DMS 273 (cell line): ENCODE measurements around the gene GTF2F2.

Source experiments
- DNase-seq: peaks from one replicate; lab custom pipeline; 2025; ENCODE audit not compliant: unreplicated experiment; lab: John Stamatoyannopoulos, UW

GTF2F2 gene

DNA sequence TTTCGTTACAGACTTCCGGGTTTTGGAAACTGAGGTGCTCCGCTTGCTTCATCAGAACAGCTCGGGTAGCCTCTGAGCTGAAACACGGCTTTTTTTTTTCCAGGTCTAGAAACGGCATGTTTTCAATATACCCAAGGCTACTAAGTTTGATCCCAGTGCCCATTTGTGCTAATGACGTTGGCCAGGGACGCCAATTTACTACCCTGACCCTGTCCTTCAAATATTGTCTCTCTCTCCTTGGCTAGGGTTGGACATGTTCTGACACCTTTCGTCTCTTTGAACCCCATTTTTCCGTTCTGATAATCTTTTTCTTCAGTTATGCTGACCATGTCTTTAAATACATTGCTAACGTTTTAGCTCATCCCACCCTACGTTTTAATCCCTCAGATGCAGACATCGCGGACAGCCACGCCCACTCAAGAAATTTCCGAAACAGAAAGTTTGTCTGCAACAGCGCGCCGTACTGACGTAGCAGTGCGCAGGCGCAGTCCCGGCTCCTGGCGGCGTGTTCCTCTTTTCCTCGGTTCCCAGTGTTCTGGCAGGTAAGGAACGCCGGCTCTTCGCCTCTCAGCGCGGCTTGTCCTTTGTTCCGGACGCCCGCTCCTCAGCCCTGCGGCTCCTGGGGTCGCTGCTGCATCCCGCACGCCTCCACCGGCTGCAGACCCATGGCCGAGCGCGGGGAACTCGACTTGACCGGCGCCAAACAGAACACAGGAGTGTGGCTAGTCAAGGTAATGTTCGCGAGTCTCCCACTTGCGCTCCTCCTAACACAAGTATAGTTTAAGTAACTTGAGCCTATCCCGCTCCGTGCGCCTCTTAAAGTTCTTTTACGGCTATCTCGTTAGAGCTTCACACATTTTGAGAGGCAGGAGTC, at the start of gene GTF2F2:
Gene GTF2F2, plus strand, starts transcription at position 520 of the 874 bp plus-strand sequence. Its CDS starts 146 bp downstream, at position 666.
- peak; percentile 87 for DNase-seq

DNA sequence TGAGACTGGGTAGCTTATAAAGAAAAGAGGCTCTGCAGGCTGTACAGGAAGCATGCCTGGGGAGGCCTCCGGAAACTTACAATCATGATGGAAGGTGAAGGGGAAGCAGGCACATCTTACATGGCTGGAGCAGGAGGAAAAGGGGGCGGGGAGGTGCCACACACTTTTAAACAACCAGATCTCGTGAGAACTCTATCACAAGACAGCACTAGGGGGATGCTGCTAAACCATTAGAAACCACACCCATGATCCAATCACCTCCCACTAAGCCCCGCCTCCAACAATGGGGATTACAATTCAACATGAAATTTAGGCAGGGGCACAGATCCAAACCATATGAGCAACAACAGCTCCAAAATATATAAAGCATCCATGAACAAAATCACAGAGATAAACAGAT, 46.5 kb upstream of the GTF2F2 start:
- no peak for DNase-seq

DNA sequence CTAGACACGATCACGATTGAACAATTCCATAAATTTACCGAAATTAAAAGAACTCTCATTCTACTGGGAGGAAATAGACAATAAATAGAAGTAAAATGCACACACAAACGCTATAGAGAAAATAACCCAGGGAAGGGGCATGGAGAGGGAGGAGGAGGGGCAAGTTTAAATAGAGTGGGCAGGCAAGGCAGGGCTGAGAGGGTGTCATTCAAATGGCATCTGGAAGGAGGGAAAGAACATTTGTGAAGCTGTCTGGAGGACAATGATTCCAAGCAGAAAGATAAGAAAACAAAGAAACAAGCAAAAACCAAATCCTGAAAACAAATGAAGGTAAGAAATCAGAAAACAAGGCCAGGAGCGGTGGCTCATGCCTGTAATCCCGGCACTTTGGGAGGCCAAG, 45.6 kb upstream of the GTF2F2 start:
- no peak for DNase-seq

- no peak for DNase-seq
These were observed 42.3 kb upstream of the GTF2F2 start for GRCh38 chr13:45078003-45078402.

GRCh38 chr13:45082964-45083363, 37.3 kb upstream of the GTF2F2 start:
- DNase-seq, result no peak

DNA sequence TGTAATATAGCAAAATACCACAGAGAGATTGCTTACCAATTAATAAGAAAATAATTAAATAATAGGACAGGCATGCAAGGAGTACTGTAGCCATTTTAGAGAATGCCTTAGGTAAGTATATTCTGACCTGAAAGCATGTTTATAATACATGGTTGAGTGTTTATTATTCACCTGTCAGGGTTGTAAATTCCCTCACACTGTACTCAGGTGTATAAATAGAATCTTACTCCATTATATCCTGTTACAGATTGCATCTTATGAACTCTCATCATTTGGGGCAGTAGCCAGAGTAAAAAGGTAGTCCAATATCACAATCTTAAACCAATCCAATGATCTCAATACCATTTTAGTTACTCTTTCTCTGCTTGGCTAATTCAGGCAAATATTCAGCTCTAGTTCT, 35.8 kb upstream of the GTF2F2 start:
- DNase-seq, result no peak

DNA sequence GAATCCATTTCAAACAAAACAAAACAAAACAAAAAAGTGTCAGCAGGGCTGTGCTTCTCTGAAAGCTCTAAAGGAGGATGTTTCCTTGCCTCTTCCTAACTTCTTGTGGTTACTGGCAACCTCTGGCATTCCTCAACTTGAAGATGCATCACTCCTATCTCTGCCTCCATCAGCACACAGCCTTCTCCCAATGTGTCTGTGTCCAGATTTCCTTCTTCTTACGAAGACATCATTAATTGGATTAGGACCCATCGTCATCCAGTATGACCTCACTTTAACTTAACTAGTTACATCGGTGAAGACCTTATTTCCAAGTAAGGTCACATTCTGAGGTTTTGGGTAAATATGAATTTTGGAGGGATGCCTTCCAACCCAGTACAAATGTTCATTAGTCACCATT, 33.8 kb upstream of the GTF2F2 start:
- no peak for DNase-seq

DNA sequence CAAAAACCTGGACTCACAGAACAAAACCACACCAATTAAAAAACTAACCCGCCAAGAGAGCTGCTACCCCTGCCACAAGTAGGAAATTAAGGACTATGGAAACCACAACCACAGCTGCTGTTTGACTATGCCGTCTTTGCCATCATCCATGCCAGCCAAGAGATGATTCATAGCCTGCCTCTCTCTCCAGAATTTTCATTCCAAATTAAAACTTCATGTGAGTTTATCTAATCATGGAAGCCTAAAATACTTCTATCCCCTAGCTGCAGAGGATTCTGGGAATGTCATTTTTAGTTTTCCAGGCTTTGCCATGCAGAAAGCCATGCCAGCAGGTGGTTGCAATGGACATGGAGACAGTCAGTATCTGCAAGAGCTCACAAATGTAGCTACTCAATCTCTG, 27.6 kb upstream of the GTF2F2 start:
- DNase-seq, result no peak

GRCh38 chr13:45100573-45101262, 19.6 kb upstream of the GTF2F2 start:
- no peak for DNase-seq

DNA sequence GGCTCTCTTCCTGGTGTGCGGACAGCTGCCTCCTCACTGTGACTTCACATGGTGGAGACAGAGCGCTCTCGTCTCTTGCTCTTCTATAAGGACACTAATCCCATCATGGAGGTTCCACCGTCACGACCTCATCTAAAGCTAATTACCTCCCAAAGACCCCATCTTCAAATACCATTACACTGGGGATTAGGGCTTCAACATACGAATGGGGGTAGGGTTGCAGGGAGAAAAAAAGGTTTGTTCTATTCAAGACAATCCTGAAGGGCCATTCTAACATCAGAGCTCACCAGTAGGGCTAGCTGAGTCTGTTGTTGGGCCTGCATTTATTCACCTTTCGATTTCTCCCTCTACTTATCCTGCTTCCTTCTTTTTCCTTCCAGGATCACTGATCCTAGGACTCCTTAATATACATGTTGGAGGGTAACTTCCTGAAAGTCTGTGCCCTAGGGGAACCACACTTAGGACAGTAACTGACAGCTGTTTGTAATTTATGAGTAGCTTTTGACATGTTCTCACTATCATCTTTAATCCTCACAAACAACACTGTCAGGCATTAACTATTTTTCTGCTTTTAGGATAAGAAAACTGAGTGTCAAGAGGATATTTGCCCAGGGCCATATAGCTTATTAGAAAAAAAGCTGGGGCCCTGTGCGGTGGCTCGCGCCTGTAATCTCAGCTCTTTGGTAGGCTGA, 18.8 kb upstream of the GTF2F2 start:
- no peak for DNase-seq

- DNase-seq, result no peak
These were observed 18.2 kb upstream of the GTF2F2 start for GRCh38 chr13:45102136-45102507.

GRCh38 chr13:45103449-45103848, 16.9 kb upstream of the GTF2F2 start:
- no peak for DNase-seq

DNA sequence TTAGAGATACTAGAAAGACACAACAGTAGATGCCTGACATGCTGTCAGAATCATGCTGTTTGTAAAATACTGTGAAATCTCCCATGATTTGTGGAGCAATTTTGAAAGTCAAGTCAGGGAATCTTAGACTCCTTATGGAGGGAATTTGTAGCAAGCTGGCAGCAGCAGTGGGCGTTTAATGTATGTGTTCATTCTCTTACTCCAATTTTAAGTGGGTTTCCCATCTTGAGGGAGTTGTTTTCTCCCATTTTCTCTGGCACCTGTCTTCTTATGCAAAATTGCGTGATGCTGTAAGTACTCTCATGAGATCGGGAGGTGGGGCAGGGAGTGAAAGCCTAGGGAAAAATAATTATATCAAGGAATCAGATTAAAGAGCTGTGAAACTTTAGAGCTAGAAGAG, 16.0 kb upstream of the GTF2F2 start:
- no peak for DNase-seq

GRCh38 chr13:45105895-45106294, 14.4 kb upstream of the GTF2F2 start:
- no peak for DNase-seq

DNA sequence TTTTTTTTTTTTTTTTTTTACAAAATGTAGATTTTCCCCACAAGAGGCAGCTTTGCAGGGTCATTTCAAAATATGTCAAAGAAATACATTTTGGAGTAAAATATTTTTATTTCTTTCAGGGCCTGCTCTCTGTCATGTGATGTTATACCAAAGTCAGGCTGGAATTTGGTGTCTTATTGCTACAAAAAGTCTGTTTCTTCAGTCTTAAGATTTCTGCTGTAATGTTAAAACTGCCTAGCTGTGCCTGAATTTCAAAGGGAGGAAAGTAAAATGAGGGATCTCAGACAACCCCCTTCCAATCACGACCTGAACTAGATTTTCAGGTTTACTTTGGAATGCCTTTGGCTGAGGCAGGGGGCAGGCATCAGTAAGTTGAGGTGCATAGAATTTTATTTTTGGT, 12.8 kb upstream of the GTF2F2 start:
- no peak for DNase-seq

DNA sequence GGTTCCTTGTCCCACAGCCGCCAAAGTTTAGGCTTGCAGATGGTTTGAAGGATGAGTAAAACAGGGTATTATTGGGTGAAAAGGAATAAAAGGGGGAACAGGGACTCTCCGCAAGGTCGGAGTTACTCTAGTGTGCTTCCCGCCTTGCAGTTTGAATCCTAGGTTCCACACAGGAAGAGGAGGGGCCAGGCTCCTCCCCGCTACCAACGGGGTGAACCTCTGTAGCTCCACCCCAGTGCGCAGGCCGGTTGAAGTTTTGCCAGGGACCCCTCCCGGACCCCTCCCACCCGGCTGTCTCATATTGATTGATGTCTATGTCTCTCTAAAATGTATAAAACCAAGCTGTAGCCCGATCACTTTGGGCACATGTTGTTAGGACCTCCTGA, 11.6 kb upstream of the GTF2F2 start:
- no peak for DNase-seq

DNA sequence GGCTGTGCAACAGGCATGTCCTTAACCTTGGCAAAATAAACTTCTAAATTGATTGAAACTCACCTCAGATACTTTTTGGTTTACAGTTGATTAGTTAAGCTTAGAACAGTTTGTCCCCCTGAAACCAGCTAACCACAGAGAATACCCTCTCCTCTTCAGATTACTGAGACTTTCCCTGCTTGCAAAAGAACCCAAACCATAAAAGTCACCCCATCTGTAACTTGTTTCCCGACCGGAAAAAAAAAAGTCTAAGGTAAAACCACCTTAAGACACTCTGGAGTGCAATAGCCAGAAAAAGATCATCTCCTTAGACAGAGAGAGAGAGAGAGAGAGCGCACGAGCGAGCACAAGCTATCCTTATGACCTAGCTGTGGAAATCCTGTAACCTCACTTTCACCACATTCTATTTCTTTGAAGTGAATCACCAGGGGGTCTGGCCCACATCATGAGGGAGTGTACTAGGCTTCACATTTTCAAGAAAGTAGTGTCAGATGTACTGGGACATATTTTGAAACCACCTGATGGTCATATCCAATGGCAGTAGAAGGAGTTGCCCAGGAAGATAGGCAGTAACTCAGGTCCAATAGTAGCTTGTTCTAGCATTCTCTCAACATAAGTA, 11.1 kb upstream of the GTF2F2 start:
- DNase-seq, result no peak

- DNase-seq, result peak; percentile 73
These were observed 6.8 kb upstream of the GTF2F2 start for GRCh38 chr13:45113233-45114224.

DNA sequence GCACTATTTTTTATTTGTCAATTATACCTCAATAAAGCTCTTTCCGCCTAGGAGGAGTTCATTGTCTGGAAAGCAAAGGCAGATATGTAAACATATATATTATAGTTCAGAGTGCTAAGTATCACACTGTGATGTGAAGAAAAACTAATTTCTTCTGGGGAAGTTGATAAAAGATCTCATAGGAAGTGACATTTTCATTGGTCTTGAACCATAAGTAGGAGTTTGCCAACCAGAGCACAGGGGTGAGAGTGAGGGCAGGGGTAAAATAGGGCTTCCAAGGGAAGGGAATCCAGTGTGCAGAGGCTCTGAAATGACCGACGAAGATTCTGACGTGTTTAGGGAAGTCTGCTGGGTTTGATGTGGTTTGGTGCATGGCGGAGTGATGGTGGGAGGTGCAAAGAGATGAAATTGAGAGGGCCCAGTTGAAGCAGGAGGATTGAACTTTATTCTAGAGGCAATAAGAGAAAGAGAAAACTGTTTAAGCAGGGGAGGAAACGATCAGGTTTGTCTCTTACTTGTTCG, 780 bp upstream of the GTF2F2 start:
- DNase-seq, result peak; percentile 53
